ENCODE measurements around the gene ST7.
"Not testable (repeated sequence)": the region's sequence is repeated elsewhere in the genome, so short reads cannot be mapped to it uniquely, and the experiment has no call there.

Gene ST7

DNA sequence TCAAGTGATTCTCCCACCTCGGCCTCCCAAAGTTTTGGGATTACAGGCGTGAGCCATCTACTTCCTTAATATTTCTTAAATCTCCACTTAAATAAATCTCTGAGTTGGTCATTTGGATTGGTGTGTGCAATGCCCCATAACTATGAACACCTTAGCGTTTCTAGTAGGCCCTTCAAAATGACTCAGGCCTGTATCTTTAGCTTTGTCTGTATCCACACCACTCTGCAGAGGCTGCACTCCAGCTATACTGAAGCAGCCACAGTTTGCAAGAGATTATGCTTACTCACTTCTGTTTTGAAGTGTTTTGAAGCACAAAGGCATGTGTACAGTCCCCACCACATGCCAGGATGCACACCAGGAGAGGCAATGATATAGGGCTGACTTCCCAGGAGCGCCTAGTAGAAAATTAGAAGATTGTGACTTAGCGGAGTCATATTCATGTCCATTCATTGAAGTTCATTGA lies 2.4 kb upstream of the ST7 start:
- no peak for DNase-seq (ENCODE audit: low read depth in 2 of 2)

- no peak for DNase-seq (ENCODE audit: low read depth in 2 of 2)
Observed at GRCh38 chr7:116951366-116952292, 1.7 kb upstream of the ST7 start.

GRCh38 chr7:116952635-116953371 lies 498 bp upstream of the ST7 start:
- DNase-seq (ENCODE audit: low read depth in 2 of 2) = no peak

DNA sequence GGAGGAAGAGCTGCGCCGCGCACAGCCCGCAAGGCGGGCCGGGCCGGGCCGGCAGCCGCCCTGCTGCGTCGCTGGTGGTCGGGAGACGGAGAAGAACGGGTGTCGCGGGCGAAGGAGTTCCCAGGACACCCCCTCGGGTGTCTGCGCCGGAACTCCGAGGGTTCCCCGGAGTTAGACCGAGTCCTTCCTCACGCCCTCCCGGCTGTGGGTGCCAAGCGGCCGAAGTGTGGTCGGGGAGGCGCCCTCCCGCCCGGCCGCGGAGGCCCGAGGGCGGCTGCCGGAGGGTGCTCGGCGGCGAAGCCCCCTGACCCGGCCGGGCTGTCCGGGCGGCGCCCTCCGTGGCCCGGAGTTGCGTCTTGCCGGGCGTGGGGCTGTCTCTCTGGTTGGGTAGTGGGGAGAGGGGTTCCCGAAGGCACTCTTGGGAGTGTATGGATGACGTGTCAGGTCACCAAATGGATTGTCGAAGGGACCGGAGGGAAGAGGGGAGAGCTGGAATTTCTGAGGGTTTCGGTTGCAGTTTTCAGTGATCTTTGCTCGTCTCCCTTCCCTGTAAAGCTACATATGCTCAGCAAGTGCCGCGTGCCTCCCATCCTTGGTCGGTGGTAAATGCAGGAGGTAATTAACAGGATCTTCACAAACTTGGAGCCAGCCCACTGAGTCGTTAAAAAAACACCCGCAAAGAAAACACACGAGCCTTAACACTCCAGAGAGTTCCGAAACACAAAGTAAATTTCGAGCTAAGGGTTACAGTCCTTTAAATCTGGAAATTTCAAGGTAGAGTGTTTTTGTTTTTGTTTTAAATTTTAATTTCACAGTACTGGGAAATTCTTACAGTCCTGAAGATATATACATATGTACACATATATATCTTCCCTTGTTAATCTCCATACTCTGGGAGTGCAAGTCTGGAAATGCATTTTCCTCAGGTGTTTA lies 871 bp downstream of the ST7 start:
- DNase-seq (ENCODE audit: low read depth in 2 of 2) = no peak

- no peak for DNase-seq (ENCODE audit: low read depth in 2 of 2)
Observed at GRCh38 chr7:116955340-116955739, 2.0 kb downstream of the ST7 start.

GRCh38 chr7:116955801-116956476 lies 2.6 kb downstream of the ST7 start:
- DNase-seq (ENCODE audit: low read depth in 2 of 2) = peak in 1 of 2 donors; percentile 4

DNA sequence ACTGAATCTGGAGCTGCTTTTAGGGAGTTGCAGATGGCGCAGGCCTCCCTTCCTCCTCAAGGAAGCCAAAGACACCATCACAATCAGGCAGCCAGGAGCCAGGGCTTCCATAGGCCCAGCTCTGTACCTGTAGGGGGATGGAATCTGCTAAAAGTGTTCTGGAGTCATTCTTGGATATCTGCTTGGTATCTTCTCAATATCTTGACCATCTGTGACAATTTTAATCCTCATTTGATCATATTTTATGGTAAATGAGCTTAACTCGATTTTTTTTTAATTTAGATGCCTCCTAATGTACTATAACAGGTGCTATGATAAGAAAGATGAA lies 3.1 kb downstream of the ST7 start:
- no peak for DNase-seq (ENCODE audit: low read depth in 2 of 2)

GRCh38 chr7:116957874-116958273 lies 4.6 kb downstream of the ST7 start:
- DNase-seq (ENCODE audit: low read depth in 2 of 2) = no peak

- DNase-seq (ENCODE audit: low read depth in 2 of 2) = not testable (repeated sequence)
Observed at GRCh38 chr7:116961966-116962673, 8.8 kb downstream of the ST7 start.

- DNase-seq (ENCODE audit: low read depth in 2 of 2) = no peak
Observed at GRCh38 chr7:116963234-116963633, 9.9 kb downstream of the ST7 start.

DNA sequence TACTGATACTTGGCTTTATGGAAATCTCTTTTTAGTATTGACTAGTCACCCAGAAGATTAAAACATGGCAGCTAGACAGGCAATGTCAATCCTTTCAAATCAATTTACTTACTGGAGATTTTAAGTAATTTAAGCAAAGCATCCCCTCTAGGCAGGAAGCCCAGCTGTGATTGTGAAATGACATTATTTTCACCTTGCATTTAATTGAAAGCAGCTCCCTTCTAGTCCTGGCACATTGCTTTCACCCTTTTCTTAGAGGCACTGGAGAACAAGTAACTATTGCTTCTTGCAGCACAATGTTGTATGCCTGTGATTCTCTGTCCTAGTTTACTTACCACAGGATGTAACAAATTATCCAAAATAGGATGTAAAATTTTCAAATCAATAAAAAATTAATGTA lies 13.3 kb downstream of the ST7 start:
- DNase-seq (ENCODE audit: low read depth in 2 of 2) = no peak

DNA sequence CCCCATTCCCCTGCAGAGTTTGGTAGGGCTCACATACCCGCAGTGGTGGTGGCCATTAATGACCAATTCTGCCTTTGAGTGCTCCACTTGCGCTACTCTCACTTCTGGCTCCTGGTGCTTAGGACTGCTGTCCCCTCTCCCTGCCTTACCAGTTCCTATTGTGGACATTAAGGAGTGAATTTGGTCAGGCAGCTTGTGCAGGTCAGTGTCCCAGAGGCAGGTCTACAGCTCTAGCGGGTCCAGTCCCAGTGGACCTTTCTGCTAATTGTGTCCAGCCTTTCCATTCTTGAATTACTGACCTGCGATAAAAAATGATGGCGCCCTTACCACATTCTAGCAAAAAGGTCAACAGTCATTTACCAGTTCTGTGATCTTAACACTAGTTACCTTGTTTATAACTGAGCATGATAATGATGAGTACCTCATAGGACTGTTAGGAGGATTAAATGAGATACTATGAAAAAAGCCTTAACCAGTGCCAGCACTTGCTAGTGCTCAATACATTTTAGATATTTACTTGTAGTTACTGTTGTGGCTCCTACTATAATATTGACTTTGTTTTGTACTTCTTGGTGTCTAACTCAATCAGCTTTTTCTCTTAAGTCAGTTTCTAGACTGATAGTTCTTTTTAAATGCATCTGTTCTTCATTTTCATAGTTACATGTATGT lies 14.1 kb downstream of the ST7 start:
- no peak for DNase-seq (ENCODE audit: low read depth in 2 of 2)

DNA sequence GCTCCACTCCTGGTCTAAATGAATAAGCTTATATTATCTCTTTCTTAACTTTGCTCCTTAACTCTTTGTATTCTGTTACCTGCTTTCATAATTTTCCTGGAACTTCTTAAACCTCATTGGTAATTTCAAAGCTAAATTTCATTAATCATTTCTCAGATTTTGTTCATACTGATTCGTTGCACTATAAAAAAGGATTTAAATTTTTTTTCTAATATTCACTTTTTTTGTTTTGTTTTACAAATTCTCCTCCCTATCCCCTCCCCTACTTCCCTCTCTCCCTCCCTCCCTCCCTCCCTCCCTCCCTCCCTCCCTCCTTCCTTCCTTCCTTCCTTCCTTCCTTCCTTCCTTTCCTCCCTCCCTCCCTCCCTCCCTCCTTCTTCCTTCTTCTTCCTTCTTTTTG lies 14.7 kb downstream of the ST7 start:
- DNase-seq (ENCODE audit: low read depth in 2 of 2) = no peak

DNA sequence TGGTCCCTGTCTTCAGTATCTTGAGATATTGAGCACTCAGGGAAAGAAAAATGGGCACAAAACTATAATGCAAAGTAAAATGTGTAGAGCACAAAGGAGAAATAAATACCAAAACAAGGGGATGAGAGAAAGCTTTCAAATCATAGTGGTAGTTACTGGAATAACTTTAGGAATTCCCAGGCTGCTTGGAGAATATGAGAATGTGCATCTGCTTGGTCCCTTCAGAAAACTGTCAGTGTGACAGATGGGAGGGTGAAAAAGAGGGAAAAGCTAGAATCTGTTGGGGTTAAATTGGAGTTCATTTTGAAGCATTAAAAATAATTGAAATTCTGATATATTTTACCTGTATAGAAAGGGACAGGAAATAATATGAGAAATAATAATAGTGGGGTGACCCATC lies 15.3 kb downstream of the ST7 start:
- no peak for DNase-seq (ENCODE audit: low read depth in 2 of 2)

- DNase-seq (ENCODE audit: low read depth in 2 of 2) = no peak
Observed at GRCh38 chr7:116969371-116969902, 16.1 kb downstream of the ST7 start.

GRCh38 chr7:116970238-116970910 lies 17.1 kb downstream of the ST7 start:
- no peak for DNase-seq (ENCODE audit: low read depth in 2 of 2)

GRCh38 chr7:116971153-116971552 lies 17.9 kb downstream of the ST7 start:
- not testable (repeated sequence) for DNase-seq (ENCODE audit: low read depth in 2 of 2)

- no peak for DNase-seq (ENCODE audit: low read depth in 2 of 2)
Observed at GRCh38 chr7:116971869-116972268, 18.6 kb downstream of the ST7 start.

- DNase-seq (ENCODE audit: low read depth in 2 of 2) = not testable (repeated sequence)
Observed at GRCh38 chr7:116975024-116975423, 21.7 kb downstream of the ST7 start.

Measured in stimulated activated CD4-positive, alpha-beta T cell treated with anti-CD3 and anti-CD28 coated beads, Interleukin-4, amount 100 ng/mL, for 48 hours (primary cell).